IMR-90 (cell line): ENCODE results near the gene BRWD1. TPM values are rescaled to one million over a fixed set of nuclear protein-coding genes. Genes with fewer than 3 reads are reported as not detected.

ENCODE experiments used
- ATAC-seq: fragments of 200-7000 bp; cut with Tn5 transposase; 2 replicates; pipeline ENCODE4 v1.9.1; 2020; ENCODE audit warnings: low read depth, mild to moderate bottlenecking, moderate library complexity
- BruUV-seq: library from RNA; stranded (reverse); fragments of 400-500 nt; replicated peaks from 2 replicates; lab custom pipeline; 2021; lab: Mats Ljungman, UMichigan
- CTCF ChIA-PET: fragments of 300-600 bp; formaldehyde crosslinking; extraction: SDS; loops from one replicate; lab custom pipeline; 2021; ENCODE audit warnings: antibody characterized with exemption; lab: Yijun Ruan, JAX
- POLR2A ChIA-PET: fragments of 300-600 bp; sonication (Branson Sonifier 250); formaldehyde crosslinking; loops from one replicate; lab custom pipeline; 2022; ENCODE audit warnings: antibody characterized with exemption; ENCODE audit not compliant: unreplicated experiment; lab: Charles Lee
- DNase-seq: peaks from one replicate; pipeline ENCODE4 v3.0.0; 2013
- H2AFZ ChIP-seq: replicated peaks from 2 replicates; pipeline ENCODE3; 2013; ENCODE audit warnings: low read length, mild to moderate bottlenecking; ENCODE audit not compliant: poor library complexity
- H2AK5ac ChIP-seq: 2 replicates; pipeline ENCODE4 v1.6.1; 2013; ENCODE audit warnings: low read depth, low read length, inconsistent platforms
- H2AK9ac ChIP-seq: replicated peaks from 2 replicates; pipeline ENCODE3; 2013; ENCODE audit warnings: mild to moderate bottlenecking, low read depth, low read length, moderate library complexity; ENCODE audit not compliant: poor library complexity
- H2BK120ac ChIP-seq: 2 replicates; pipeline ENCODE4 v1.6.1; 2013; ENCODE audit warnings: low read depth, low read length, inconsistent platforms
- H2BK15ac ChIP-seq: 3 replicates; pipeline ENCODE4 v1.6.1; 2013; ENCODE audit warnings: low read depth, low read length, inconsistent platforms
- H2BK20ac ChIP-seq: 2 replicates; pipeline ENCODE4 v1.6.1; 2013; ENCODE audit warnings: low read depth, mild to moderate bottlenecking, inconsistent platforms, low read length, moderate library complexity
- H2BK5ac ChIP-seq: 2 replicates; pipeline ENCODE4 v1.6.1; 2013; ENCODE audit warnings: mild to moderate bottlenecking, low read depth, low read length, inconsistent platforms; ENCODE audit not compliant: poor library complexity, severe bottlenecking
- H3K14ac ChIP-seq: replicated peaks from 2 replicates; pipeline ENCODE4 v1.6.1; 2013; ENCODE audit warnings: low read depth, low read length, inconsistent platforms
- H3K18ac ChIP-seq: 2 replicates; pipeline ENCODE4 v1.6.1; 2013; ENCODE audit warnings: low read depth, low read length, control low read depth
- H3K23ac ChIP-seq: 2 replicates; pipeline ENCODE4 v1.6.1; 2013; ENCODE audit warnings: low read depth, low read length, inconsistent platforms
- H3K27ac ChIP-seq: 2 replicates; pipeline ENCODE4 v1.5.1; 2013; ENCODE audit warnings: mild to moderate bottlenecking, control low read depth, low read length; ENCODE audit not compliant: insufficient read depth
- H3K27me3 ChIP-seq: 2 replicates; pipeline ENCODE4 v1.6.1; 2013; ENCODE audit warnings: low read length; ENCODE audit not compliant: control insufficient read depth, insufficient read depth
- H3K36me3 ChIP-seq: 2 replicates; pipeline ENCODE4 v1.6.1; 2013; ENCODE audit warnings: low read length, mixed read lengths; ENCODE audit not compliant: control insufficient read depth, insufficient read depth
- H3K4ac ChIP-seq: 2 replicates; pipeline ENCODE4 v1.6.1; 2013; ENCODE audit warnings: low read depth, low read length, inconsistent platforms
- H3K4me1 ChIP-seq: 2 replicates; pipeline ENCODE4 v1.6.1; 2013; ENCODE audit warnings: low read length, mixed read lengths; ENCODE audit not compliant: control insufficient read depth, insufficient read depth
- H3K4me2 ChIP-seq: 2 replicates; pipeline ENCODE4 v1.6.1; 2013; ENCODE audit warnings: low read depth, mild to moderate bottlenecking, control low read depth, low read length, moderate library complexity
- H3K4me3 ChIP-seq: 2 replicates; pipeline ENCODE4 v1.5.1; 2013; ENCODE audit warnings: low read depth, mild to moderate bottlenecking, control low read depth, low read length, moderate library complexity; ENCODE audit not compliant: insufficient read depth
- H3K56ac ChIP-seq: 2 replicates; pipeline ENCODE4 v1.6.1; 2013; ENCODE audit warnings: low read length, inconsistent platforms; ENCODE audit not compliant: insufficient read depth; ENCODE audit errors: extremely low read depth
- H3K79me1 ChIP-seq, 2 experiments: 2 replicates each; pipeline ENCODE4 v1.6.1; 2013; ENCODE audit warnings: low read length in 2 of 2, inconsistent platforms in 1 of 2, low read depth in 1 of 2
- H3K9ac ChIP-seq: 2 replicates; pipeline ENCODE4 v1.6.1; 2013; ENCODE audit warnings: low read depth, low read length, control low read depth
- H3K9me1 ChIP-seq: 2 replicates; pipeline ENCODE4 v1.6.1; 2013; ENCODE audit warnings: low read length, inconsistent platforms; ENCODE audit not compliant: insufficient read depth
- H3K9me3 ChIP-seq: 2 replicates; pipeline ENCODE4 v1.6.1; 2013; ENCODE audit warnings: low read length; ENCODE audit not compliant: control insufficient read depth, insufficient read depth
- H4K20me1 ChIP-seq: 2 replicates; pipeline ENCODE4 v1.6.1; 2013; ENCODE audit warnings: low read length, inconsistent platforms; ENCODE audit not compliant: insufficient read depth
- H4K5ac ChIP-seq: 2 replicates; pipeline ENCODE4 v1.6.1; 2013; ENCODE audit warnings: mild to moderate bottlenecking, low read depth, low read length, control low read depth
- H4K8ac ChIP-seq, 2 experiments: 2 replicates each; pipeline ENCODE4 v1.6.1; 2013; ENCODE audit warnings: low read depth in 2 of 2, low read length in 2 of 2, control low read depth in 1 of 2, inconsistent platforms in 1 of 2
- H4K91ac ChIP-seq: 2 replicates; pipeline ENCODE4 v1.6.1; 2013; ENCODE audit warnings: low read depth, low read length, inconsistent platforms; ENCODE audit not compliant: insufficient read depth
- RAD21 ChIP-seq: IDR thresholded peaks from 2 replicates; pipeline ENCODE4 v1.6.1; 2012; ENCODE audit warnings: low read length, improper control_type of control experiment
- RFX5 ChIP-seq: IDR thresholded peaks from 2 replicates; pipeline ENCODE4 v1.8.0; 2012; ENCODE audit warnings: low read depth, mild to moderate bottlenecking, low read length, moderate library complexity
- SMC3 ChIP-seq: fragments of 150-350 bp; IDR thresholded peaks from 2 replicates; pipeline ENCODE4 v1.6.1; 2016; ENCODE audit warnings: low read depth, mild to moderate bottlenecking, antibody characterized with exemption, low read length, moderate library complexity
- WGBS, 2 experiments: methylation state at CpG; one replicate each; pipeline versions ENCODE4 v1.1.5 to v1.1.7; 2013; ENCODE audit warnings: missing lambda C conversion rate in 2 of 2; ENCODE audit not compliant: insufficient read length in 1 of 2; ENCODE audit errors: extremely low coverage in 2 of 2; 5-methylcytosine and 5-hydroxymethylcytosine counted together
- dilution Hi-C: fragments of 300-500 bp; cut with HindIII; formaldehyde crosslinking; loops from one replicate; pipeline ENCODE4 v1.14.3; 2018; ENCODE audit warnings: low sequenced_read_pairs; ENCODE audit not compliant: unreplicated experiment
- in situ Hi-C: fragments of 300-500 bp; cut with MboI; formaldehyde crosslinking; loops from 3 replicates; pipeline ENCODE4 v1.14.3; 2019; ENCODE audit warnings: low sequenced_read_pairs, inconsistent platforms, mixed read lengths
- intact Hi-C: fragments of 100-400 bp; cut with micrococcal nuclease; formaldehyde crosslinking; loops from 2 replicates; pipeline ENCODE4 v1.10.0; 2022
- polyA plus RNA-seq, 3 experiments: library from polyadenylated mRNA; depleted of rRNA; stranded (reverse); fragments of >200 nt; gene quantifications; 2 replicates each; pipeline ENCODE4 v1.2.3, GENCODE V29; 2012; ENCODE audit warnings: low replicate concordance in 1 of 3
- total RNA-seq: library from RNA; depleted of rRNA; stranded (reverse); fragments of >200 nt; gene quantifications from 2 replicates; pipeline ENCODE4 v1.2.3, GENCODE V29; 2012
- TF ChIP-seq, protein P1 (sequence below): conservative IDR thresholded peaks from 2 replicates; pipeline ENCODE4 v1.5.1; 2012; ENCODE audit warnings: mild to moderate bottlenecking, low read depth, low read length, improper control_type of control experiment

Gene BRWD1
- total and polyA plus RNA-seq, 2 of the 4 experiments (the other 2 are of a cell fraction): 6.7 to 28.7 TPM

- no TSS peak for BruUV-seq
- Histone ChIP-seq H3K14ac (no peak overlapping the region), H3K18ac (no peak overlapping the region), H4K91ac (no peak overlapping the region), H4K5ac (no peak overlapping the region), H3K56ac (no peak overlapping the region), H3K4ac (no peak overlapping the region), H3K36me3 (peaks cover 23% of the 10 kb centered on the region), H2AK5ac (no peak overlapping the region), H4K8ac (no peak overlapping the region), H4K20me1 (peaks cover 6% of the 10 kb centered on the region; the same call in 1 of the 2 replicates), H3K4me3 (no peak overlapping the region), H3K4me2 (no peak overlapping the region), H2BK120ac (no peak overlapping the region), H2AK9ac (no peak overlapping the region), H3K79me1 (peaks cover 7 to 24% of the 10 kb centered on the region in 2 experiments; a peak in 2 of 4 replicates), H3K4me1 (peaks cover 2% of the 10 kb centered on the region; the same call in 1 of the 2 replicates), H3K23ac (no peak overlapping the region), H2AFZ (no peak overlapping the region), H2BK5ac (no peak overlapping the region), H2BK20ac (no peak overlapping the region), H2BK15ac (no peak overlapping the region), H3K9me3 (no peaks in the 10 kb centered on the region), H3K27me3 (no peaks in the 10 kb centered on the region), H3K27ac (no peak overlapping the region), H3K9me1 (peaks cover 9% of the 10 kb centered on the region; the same call in 1 of the 2 replicates), H3K9ac (no peak overlapping the region)
- DNase-seq: peak; percentile 40
- no peak; the same call in 1 of the 2 replicates for ATAC-seq
- in situ Hi-C loops (loop anchor here (10.0 kb wide), 1 partner anchor 670 kb away; no protein-coding TSS in a partner anchor), dilution Hi-C loops (no loop called here), intact Hi-C loops (loop anchor here (1.0 kb wide), 1 partner anchor 670 kb away; no protein-coding TSS in a partner anchor)
- ChIA-PET CTCF (interaction anchor here (0.6 kb wide), 1 partner anchor 38 kb away, joined by 4 read pairs; no protein-coding TSS in a partner anchor), POLR2A (no interaction called here)
- WGBS, 2 experiments: no CpG with 5 or more reads among the region's 4 CpGs
- peak; percentile 32; the same call in 1 of the 2 replicates for TF ChIP-seq SMC3
- TF ChIP-seq RFX5: no peak
- TF ChIP-seq, protein P1, sequence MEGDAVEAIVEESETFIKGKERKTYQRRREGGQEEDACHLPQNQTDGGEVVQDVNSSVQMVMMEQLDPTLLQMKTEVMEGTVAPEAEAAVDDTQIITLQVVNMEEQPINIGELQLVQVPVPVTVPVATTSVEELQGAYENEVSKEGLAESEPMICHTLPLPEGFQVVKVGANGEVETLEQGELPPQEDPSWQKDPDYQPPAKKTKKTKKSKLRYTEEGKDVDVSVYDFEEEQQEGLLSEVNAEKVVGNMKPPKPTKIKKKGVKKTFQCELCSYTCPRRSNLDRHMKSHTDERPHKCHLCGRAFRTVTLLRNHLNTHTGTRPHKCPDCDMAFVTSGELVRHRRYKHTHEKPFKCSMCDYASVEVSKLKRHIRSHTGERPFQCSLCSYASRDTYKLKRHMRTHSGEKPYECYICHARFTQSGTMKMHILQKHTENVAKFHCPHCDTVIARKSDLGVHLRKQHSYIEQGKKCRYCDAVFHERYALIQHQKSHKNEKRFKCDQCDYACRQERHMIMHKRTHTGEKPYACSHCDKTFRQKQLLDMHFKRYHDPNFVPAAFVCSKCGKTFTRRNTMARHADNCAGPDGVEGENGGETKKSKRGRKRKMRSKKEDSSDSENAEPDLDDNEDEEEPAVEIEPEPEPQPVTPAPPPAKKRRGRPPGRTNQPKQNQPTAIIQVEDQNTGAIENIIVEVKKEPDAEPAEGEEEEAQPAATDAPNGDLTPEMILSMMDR: peak; percentile 59
- peak; percentile 42 for TF ChIP-seq RAD21
These were observed 138.3 kb downstream of the BRWD1 start for GRCh38 chr21:39175154-39175553.
